AG04450 (cell line): ENCODE results near the gene TGFBR3. TPM values are rescaled to one million over a fixed set of nuclear protein-coding genes. Genes with fewer than 3 reads are reported as not detected.

Source experiments
- CTCF ChIA-PET: fragments of 300-600, 350-600 bp; formaldehyde crosslinking; extraction: SDS; loops from one replicate; lab custom pipeline; 2022; ENCODE audit warnings: antibody characterized with exemption, inconsistent platforms; lab: Charles Lee
- POLR2A ChIA-PET: fragments of 350-600 bp; formaldehyde crosslinking; extraction: SDS; loops from one replicate; lab custom pipeline; 2021; ENCODE audit warnings: antibody characterized with exemption, inconsistent platforms; lab: Yijun Ruan, JAX
- DNase-seq: peaks from one replicate; pipeline ENCODE4 v3.0.0-alpha.2; 2011; ENCODE audit warnings: low read depth, low spot score
- H3K27ac ChIP-seq: one replicate; pipeline ENCODE4 v1.5.1; 2012; ENCODE audit warnings: low read depth, low read length, control low read depth
- H3K27me3 ChIP-seq: one replicate; pipeline ENCODE4 v1.6.0; 2012; ENCODE audit warnings: low read length; ENCODE audit not compliant: control insufficient read depth, insufficient read depth
- H3K4me3 ChIP-seq: 2 replicates; pipeline ENCODE4 v1.5.1; 2011; ENCODE audit warnings: mild to moderate bottlenecking, low read depth, low read length, control low read depth
- H3K9me3 ChIP-seq: 2 replicates; pipeline ENCODE4 v1.5.1; 2012; ENCODE audit warnings: low read length; ENCODE audit not compliant: control insufficient read depth, insufficient read depth
- CTCF ChIP-seq: IDR thresholded peaks from 2 replicates; pipeline ENCODE4 v1.5.1; 2011; ENCODE audit warnings: low read depth, low read length, control low read depth, inconsistent platforms
- polyA plus RNA-seq: library from polyadenylated mRNA; depleted of rRNA; stranded (reverse); fragments of >200 nt; gene quantifications from 2 replicates; pipeline ENCODE4 v1.2.3, GENCODE V29; 2011

TGFBR3 gene
- polyA plus RNA-seq, 1 experiment = 36.5 TPM

- no peak for DNase-seq
- Histone ChIP-seq H3K4me3 (no peak overlapping the region), H3K27ac (no peak overlapping the region), H3K27me3 (no peaks in the 10 kb centered on the region), H3K9me3 (no peaks in the 10 kb centered on the region)
- POLR2A ChIA-PET = no interaction called here
- CTCF ChIA-PET = interaction anchor here (0.5 to 1.2 kb wide), 3 partner anchors 18 to 282 kb away, joined by 3 to 5 read pairs (median 4); no protein-coding TSS in a partner anchor
- TF ChIP-seq CTCF = no peak
Observed at GRCh38 chr1:91811363-91812025, 74.5 kb downstream of the TGFBR3 start.

GRCh38 chr1:91809317-91809716, 76.6 kb downstream of the TGFBR3 start:
- TF ChIP-seq CTCF = no peak
- Histone ChIP-seq H3K27ac (no peak overlapping the region), H3K9me3 (no peaks in the 10 kb centered on the region; the same call in 1 of the 2 replicates), H3K4me3 (no peak overlapping the region), H3K27me3 (no peaks in the 10 kb centered on the region)
- DNase-seq = no peak
- ChIA-PET POLR2A (no interaction called here), CTCF (interaction anchor here (1.5 kb wide), 1 partner anchor 297 kb away, joined by 3 read pairs; no protein-coding TSS in a partner anchor)

GRCh38 chr1:91807921-91808620, 77.9 kb downstream of the TGFBR3 start:
- Histone ChIP-seq H3K27ac (no peak overlapping the region), H3K27me3 (no peaks in the 10 kb centered on the region), H3K4me3 (no peak overlapping the region), H3K9me3 (no peaks in the 10 kb centered on the region; the same call in 1 of the 2 replicates)
- POLR2A ChIA-PET = no interaction called here
- CTCF ChIA-PET = no interaction called here
- TF ChIP-seq CTCF = no peak
- DNase-seq = no peak

- Histone ChIP-seq H3K4me3 (no peak overlapping the region), H3K27me3 (no peaks in the 10 kb centered on the region), H3K27ac (no peak overlapping the region), H3K9me3 (no peaks in the 10 kb centered on the region; the same call in 1 of the 2 replicates)
- no peak for DNase-seq
- ChIA-PET POLR2A (interaction anchor here (0.9 kb wide), 1 partner anchor 38 kb away, joined by 3 read pairs; no protein-coding TSS in a partner anchor), CTCF (interaction anchor here (0.9 to 1.8 kb wide), 2 partner anchors 23 to 295 kb away, joined by 4 to 5 read pairs; no protein-coding TSS in a partner anchor)
- TF ChIP-seq CTCF = no peak
Observed at GRCh38 chr1:91806769-91807700, 78.9 kb downstream of the TGFBR3 start.
